Karpas-422 (cell line): ENCODE data around the gene C10orf88. TPM values are rescaled to one million over a fixed set of nuclear protein-coding genes. Genes with fewer than 3 reads are reported as not detected.

Experiments
- DNase-seq: peaks from one replicate; pipeline ENCODE4 v3.0.0-alpha.2; 2015
- H2AFZ ChIP-seq: fragments of 200-600 bp; sonication (generic); 2 replicates; pipeline ENCODE4 v1.6.1; 2014; ENCODE audit warnings: antibody characterized with exemption, low read length, mixed read lengths
- H3K27ac ChIP-seq: fragments of 200-600 bp; sonication (generic); 2 replicates; pipeline ENCODE4 v1.5.1; 2014; ENCODE audit warnings: mild to moderate bottlenecking, low read length, moderate library complexity
- H3K27me3 ChIP-seq: fragments of 200-600 bp; sonication (generic); 2 replicates; pipeline ENCODE4 v1.6.1; 2014; ENCODE audit warnings: low read length, mixed read lengths
- H3K36me3 ChIP-seq: fragments of 200-600 bp; sonication (generic); 2 replicates; pipeline ENCODE4 v1.6.1; 2014; ENCODE audit warnings: low read length, mixed read lengths; ENCODE audit not compliant: insufficient read depth
- H3K4me1 ChIP-seq: fragments of 200-600 bp; sonication (generic); 2 replicates; pipeline ENCODE4 v1.6.1; 2014; ENCODE audit warnings: mild to moderate bottlenecking, low read length, mixed read lengths
- H3K4me2 ChIP-seq: fragments of 200-600 bp; sonication (generic); 2 replicates; pipeline ENCODE4 v1.6.1; 2014; ENCODE audit warnings: low read length, low read depth, mild to moderate bottlenecking; ENCODE audit not compliant: poor library complexity, severe bottlenecking
- H3K4me3 ChIP-seq: fragments of 200-600 bp; sonication (generic); 2 replicates; pipeline ENCODE4 v1.5.1; 2014; ENCODE audit warnings: mild to moderate bottlenecking, antibody characterized with exemption, low read length, mixed read lengths
- H3K79me2 ChIP-seq: fragments of 200-600 bp; sonication (generic); 2 replicates; pipeline ENCODE4 v1.6.1; 2014; ENCODE audit warnings: mild to moderate bottlenecking, low read length, mixed read lengths
- H3K9ac ChIP-seq: fragments of 200-600 bp; sonication (generic); 2 replicates; pipeline ENCODE4 v1.6.0; 2014; ENCODE audit warnings: low read length
- H3K9me2 ChIP-seq: fragments of 200-600 bp; sonication (generic), shearing (Covaris generic); replicated peaks from 2 replicates; pipeline ENCODE4 v1.6.0; 2014; ENCODE audit warnings: mild to moderate bottlenecking, low read length, moderate library complexity; ENCODE audit not compliant: insufficient read depth
- H3K9me3 ChIP-seq: fragments of 300-700, 200-600 bp; sonication (generic); 2 replicates; pipeline ENCODE4 v1.6.1; 2014; ENCODE audit warnings: low read length, mixed read lengths
- H4K20me1 ChIP-seq: fragments of 200-600 bp; sonication (generic); 2 replicates; pipeline ENCODE4 v1.6.1; 2014; ENCODE audit warnings: mild to moderate bottlenecking, antibody characterized with exemption, low read length, low read depth; ENCODE audit not compliant: insufficient read depth
- total RNA-seq: library from RNA; depleted of rRNA; stranded (reverse); fragments of >200 nt; shearing (Covaris generic); gene quantifications from 2 replicates; pipeline ENCODE4 v1.2.3, GENCODE V29; 2014; ENCODE audit warnings: low replicate concordance

C10orf88 gene
- total RNA-seq, 1 experiment from 2014 or later: 18.0 TPM

DNA sequence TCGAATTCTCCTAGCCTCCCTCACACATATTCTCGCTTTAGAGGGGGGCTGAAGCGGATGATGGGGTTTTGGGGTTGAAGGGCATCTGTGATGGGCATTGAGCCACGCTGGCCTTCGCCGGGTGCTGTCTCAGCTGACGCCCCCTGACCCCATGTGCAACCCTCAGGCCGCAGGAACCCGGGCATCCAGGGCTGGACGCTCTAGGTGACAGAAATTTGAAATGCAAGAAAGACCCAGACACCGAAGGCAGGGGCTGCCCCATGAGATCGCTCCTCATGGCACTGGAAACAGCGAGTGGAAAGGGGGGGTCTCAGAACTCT, 664 bp upstream of the C10orf88 start:
- Histone ChIP-seq H3K27me3 (no peaks in the 10 kb centered on the region), H3K36me3 (peaks cover 8% of the 10 kb centered on the region; the same call in 1 of the 2 replicates), H3K4me2 (peak overlapping the region; percentile 77), H3K9me2 (no peaks in the 10 kb centered on the region), H4K20me1 (no peaks in the 10 kb centered on the region), H3K9me3 (no peaks in the 10 kb centered on the region), H2AFZ (peak overlapping the region; percentile 52; the same call in 1 of the 2 replicates), H3K79me2 (peaks cover 34% of the 10 kb centered on the region), H3K9ac (peak overlapping the region; percentile 96), H3K4me3 (peak overlapping the region; percentile 97), H3K27ac (no peak overlapping the region), H3K4me1 (peaks cover 29% of the 10 kb centered on the region)
- DNase-seq: no peak

DNA sequence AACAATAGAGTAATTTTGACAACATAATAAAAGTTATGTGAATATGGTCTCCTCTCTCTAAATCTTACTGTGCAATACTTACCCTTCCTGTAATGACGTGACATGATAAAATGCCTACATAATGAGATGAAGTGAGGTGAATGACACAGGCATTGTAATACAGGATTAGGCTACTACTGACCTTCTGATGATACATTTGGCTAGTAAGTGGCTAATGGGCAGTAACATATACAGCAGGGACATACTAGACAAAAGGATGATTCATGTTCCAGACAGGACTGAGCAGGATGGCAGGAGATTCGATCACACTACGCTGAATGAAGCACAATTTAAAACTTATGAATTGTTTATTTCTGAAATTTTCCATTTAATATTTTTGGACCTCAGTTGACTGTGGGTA, 4.7 kb downstream of the C10orf88 start:
- no peaks in the 10 kb centered on the region for H3K9me2 ChIP-seq
- no peak for DNase-seq
- H3K36me3 ChIP-seq: peaks cover 45% of the 10 kb centered on the region; the same call in 1 of the 2 replicates
- H3K9ac ChIP-seq: no peak overlapping the region
- H3K4me2 ChIP-seq: no peak overlapping the region
- no peaks in the 10 kb centered on the region for H3K9me3 ChIP-seq
- H3K4me3 ChIP-seq: no peak overlapping the region
- no peaks in the 10 kb centered on the region for H3K27me3 ChIP-seq
- H3K27ac ChIP-seq: no peak overlapping the region
- no peaks in the 10 kb centered on the region for H4K20me1 ChIP-seq
- peaks cover 19% of the 10 kb centered on the region for H3K4me1 ChIP-seq
- no peak overlapping the region for H2AFZ ChIP-seq
- H3K79me2 ChIP-seq: peaks cover 40% of the 10 kb centered on the region

DNA sequence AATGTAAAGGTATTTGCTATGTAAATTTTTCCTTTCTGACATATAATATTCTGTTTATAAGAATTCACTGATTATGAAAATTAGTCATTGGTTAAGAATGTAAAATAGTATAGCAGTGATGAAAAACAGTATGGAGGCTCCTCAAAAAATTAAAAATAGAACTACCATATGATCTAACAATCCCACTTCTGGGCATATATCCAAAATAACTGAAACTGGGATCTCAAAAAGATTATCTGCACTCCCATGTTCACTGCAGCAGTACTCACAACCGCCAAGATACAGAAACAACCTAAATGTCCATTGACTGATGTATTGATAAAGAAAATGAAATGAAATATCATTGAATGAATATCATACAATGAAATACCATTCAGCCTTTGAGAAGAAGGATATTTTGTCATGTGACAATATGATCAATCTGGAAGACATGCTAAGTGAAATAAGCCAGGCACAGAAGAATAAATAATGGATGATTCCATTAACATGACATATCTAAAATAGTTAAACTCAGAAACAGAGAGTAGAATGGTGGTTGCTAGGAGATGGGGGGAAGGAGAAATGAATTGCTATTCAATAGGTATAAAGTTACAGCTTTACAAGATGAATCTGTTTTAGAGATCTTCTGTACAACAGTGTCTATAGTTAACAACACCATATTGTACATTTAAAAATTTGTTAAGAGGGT, 14.0 kb downstream of the C10orf88 start:
- H3K36me3 ChIP-seq: peaks cover 57% of the 10 kb centered on the region
- peaks cover 17% of the 10 kb centered on the region for H3K79me2 ChIP-seq
- no peaks in the 10 kb centered on the region for H3K9me2 ChIP-seq
- H3K27ac ChIP-seq: no peak overlapping the region
- no peak overlapping the region for H3K9ac ChIP-seq
- DNase-seq: no peak
- no peaks in the 10 kb centered on the region for H3K4me1 ChIP-seq
- no peaks in the 10 kb centered on the region for H3K9me3 ChIP-seq
- no peak overlapping the region for H3K4me3 ChIP-seq
- no peak overlapping the region for H2AFZ ChIP-seq
- no peak overlapping the region for H3K4me2 ChIP-seq
- no peaks in the 10 kb centered on the region for H3K27me3 ChIP-seq
- H4K20me1 ChIP-seq: no peaks in the 10 kb centered on the region

DNA sequence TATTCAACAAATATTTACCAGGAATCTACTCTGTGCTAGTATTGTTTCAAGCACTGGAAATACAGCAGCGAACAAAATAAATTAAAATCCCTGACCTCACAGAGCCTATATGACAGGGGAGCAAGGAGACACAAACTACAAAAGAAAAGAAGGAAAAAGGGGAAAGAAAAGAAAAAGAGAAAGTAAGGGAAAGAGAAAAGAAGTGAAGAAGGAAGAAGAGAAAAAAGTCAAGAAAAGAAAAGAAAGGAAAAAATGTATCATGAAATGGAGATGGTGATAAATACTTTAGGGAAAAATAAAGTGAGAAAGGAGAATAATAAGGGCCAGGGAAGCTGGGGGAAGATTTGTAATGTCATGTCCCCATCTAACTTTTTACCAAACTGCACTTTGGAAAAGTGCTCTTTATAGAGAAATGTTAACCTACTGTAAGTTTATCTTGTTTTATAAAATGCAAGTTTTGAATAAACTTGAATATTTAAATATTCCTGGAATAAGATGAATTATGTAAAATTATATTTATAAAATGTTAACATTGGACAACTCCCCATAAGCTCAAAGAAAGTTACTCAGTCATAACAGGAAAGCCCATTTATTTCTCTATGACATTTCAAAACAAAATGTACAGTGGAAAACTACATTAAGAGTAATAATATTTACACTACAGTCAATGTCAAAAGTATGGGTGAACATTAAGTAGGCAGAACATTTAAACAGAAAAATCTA, 14.7 kb downstream of the C10orf88 start:
- no peak overlapping the region for H3K9ac ChIP-seq
- H3K27ac ChIP-seq: no peak overlapping the region
- no peak overlapping the region for H2AFZ ChIP-seq
- H4K20me1 ChIP-seq: no peaks in the 10 kb centered on the region
- no peaks in the 10 kb centered on the region for H3K27me3 ChIP-seq
- H3K4me2 ChIP-seq: no peak overlapping the region
- DNase-seq: no peak
- H3K4me1 ChIP-seq: no peaks in the 10 kb centered on the region
- H3K9me2 ChIP-seq: no peaks in the 10 kb centered on the region
- no peak overlapping the region for H3K4me3 ChIP-seq
- no peaks in the 10 kb centered on the region for H3K9me3 ChIP-seq
- peaks cover 53% of the 10 kb centered on the region for H3K36me3 ChIP-seq
- peaks cover 14% of the 10 kb centered on the region for H3K79me2 ChIP-seq

DNA sequence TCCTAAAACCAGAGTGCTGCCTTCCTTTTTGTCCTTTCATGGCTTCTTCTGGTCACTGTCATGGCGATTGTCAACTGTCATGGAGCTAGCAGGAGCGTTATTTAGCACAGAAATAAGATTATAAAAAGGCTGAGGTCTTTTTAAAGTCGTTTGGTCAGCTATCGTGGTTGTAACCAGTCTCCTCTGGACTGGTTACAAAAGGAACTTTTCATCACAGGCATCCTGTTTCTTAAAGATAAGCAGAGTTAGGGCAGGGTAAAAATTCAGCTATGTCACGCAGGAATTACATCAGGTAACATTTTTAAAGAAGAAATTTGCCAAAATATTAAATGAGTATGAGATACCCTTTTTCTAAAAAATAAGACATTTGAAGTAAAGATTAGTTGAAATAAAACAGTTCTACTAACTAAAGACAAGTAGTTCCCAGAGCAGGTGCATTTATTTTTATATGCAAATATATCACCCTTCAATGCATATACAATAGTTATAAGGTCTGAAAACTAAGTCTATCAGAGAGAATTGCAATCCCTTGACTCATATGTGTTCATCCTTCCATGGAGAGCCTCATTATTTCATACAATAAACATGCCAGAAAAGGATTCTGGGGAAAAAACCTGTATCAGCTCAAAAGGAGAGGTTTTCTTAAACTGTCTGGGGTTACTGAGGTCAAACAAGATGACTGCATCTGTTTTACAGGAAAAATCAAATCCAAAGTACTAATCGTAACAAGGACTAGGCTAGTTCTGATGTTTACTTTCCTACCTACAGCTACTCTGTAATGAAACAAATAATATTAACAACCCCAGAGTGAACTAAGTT, 22.7 kb downstream of the C10orf88 start:
- Histone ChIP-seq H3K9ac (no peak overlapping the region), H3K27me3 (no peaks in the 10 kb centered on the region), H4K20me1 (no peaks in the 10 kb centered on the region), H3K9me2 (no peaks in the 10 kb centered on the region), H3K4me2 (no peak overlapping the region), H3K4me3 (no peak overlapping the region), H2AFZ (no peak overlapping the region), H3K27ac (no peak overlapping the region), H3K79me2 (peaks cover 7% of the 10 kb centered on the region; the same call in 1 of the 2 replicates), H3K4me1 (no peaks in the 10 kb centered on the region), H3K36me3 (peaks cover 13% of the 10 kb centered on the region; the same call in 1 of the 2 replicates), H3K9me3 (no peaks in the 10 kb centered on the region)
- no peak for DNase-seq

DNA sequence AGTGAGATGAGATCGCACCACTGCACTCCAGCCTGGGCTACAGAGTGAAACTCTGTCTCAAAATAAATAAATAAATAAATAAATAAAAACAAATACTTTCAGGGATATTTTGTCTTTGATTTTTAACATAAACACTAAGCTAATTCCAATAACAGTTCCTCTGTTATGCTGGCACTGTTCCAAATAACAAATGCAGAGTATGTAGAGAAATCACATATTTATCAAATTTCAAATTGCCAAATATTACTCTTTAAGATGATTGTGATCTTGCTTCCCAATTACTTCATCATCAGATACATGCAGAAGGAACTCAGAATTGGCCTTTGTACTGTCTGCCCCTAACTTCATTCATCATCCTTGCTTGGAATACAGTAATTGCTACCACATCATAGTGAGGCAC, 23.9 kb downstream of the C10orf88 start:
- H2AFZ ChIP-seq: no peak overlapping the region
- no peaks in the 10 kb centered on the region for H3K9me2 ChIP-seq
- no peak overlapping the region for H3K27ac ChIP-seq
- H3K4me1 ChIP-seq: no peaks in the 10 kb centered on the region
- DNase-seq: no peak
- no peaks in the 10 kb centered on the region for H3K27me3 ChIP-seq
- peaks cover 8% of the 10 kb centered on the region; the same call in 1 of the 2 replicates for H3K36me3 ChIP-seq
- no peak overlapping the region for H3K4me3 ChIP-seq
- H3K79me2 ChIP-seq: peaks cover 7% of the 10 kb centered on the region; the same call in 1 of the 2 replicates
- no peaks in the 10 kb centered on the region for H3K9me3 ChIP-seq
- H3K9ac ChIP-seq: no peak overlapping the region
- no peak overlapping the region for H3K4me2 ChIP-seq
- no peaks in the 10 kb centered on the region for H4K20me1 ChIP-seq

DNA sequence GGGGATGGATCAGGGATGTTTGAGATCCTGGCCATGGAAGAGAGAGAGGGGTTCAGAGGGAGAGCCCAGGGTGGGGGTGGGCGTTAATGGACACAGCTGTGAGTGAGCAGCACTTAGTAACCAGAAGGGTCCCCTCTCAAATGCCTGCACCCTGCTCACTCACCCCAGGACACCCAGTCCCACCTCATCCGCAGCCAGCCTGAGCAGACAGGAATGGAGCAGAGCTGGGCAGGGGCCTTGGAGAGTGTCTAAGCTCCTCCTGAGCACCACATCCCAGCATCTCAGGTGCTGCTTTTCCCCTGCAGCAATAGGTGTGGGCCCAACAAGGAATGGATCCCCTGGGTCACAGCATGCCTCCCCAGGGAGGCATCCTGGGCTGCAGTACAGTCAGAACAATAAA, 38.3 kb downstream of the C10orf88 start:
- H3K9me2 ChIP-seq: no peaks in the 10 kb centered on the region

DNA sequence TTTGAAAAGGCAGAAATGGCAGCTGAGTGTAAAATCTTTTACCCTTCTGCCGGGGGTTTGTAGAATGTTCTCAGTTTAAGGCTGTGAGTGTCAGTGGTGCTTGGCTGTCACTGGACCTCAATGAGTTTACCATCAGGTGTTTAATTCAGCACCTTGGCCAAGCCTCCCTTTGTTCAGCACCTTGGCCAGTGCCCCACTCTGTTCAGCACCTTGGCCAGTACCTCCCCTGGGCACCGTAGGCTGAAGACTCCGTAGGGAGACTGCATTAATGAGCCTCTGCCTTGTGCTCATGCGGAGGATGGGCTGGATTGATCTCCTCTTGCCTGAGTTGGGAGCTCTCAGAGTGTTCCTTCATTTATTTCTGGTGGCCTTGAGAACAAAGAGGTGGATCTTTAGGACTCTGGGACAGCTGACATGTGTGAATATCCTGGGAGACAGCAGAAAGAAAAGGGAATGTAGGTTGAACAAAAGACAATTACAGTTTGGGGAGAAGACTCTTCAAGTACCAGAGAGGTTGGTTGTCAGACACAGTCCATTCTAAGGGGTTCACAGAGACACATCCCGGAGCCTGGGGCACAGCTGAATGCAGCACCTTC, 42.0 kb downstream of the C10orf88 start:
- Histone ChIP-seq H3K9me2 (no peaks in the 10 kb centered on the region), H3K4me3 (no peak overlapping the region), H3K4me1 (no peaks in the 10 kb centered on the region), H3K4me2 (no peak overlapping the region), H3K27ac (no peak overlapping the region), H3K79me2 (no peaks in the 10 kb centered on the region), H3K27me3 (no peaks in the 10 kb centered on the region), H3K9me3 (no peaks in the 10 kb centered on the region), H3K36me3 (no peaks in the 10 kb centered on the region), H4K20me1 (no peaks in the 10 kb centered on the region), H2AFZ (no peak overlapping the region), H3K9ac (no peak overlapping the region)
- peak; percentile 74 for DNase-seq

More for the DNA sequence above, 38.3 kb downstream of the C10orf88 start:
- H3K4me1 ChIP-seq: no peaks in the 10 kb centered on the region
- no peak overlapping the region for H3K4me2 ChIP-seq
- no peak overlapping the region for H3K9ac ChIP-seq
- no peak overlapping the region for H3K4me3 ChIP-seq
- H4K20me1 ChIP-seq: no peaks in the 10 kb centered on the region
- H3K9me3 ChIP-seq: no peaks in the 10 kb centered on the region
- H3K27me3 ChIP-seq: no peaks in the 10 kb centered on the region
- H2AFZ ChIP-seq: no peak overlapping the region
- H3K36me3 ChIP-seq: no peaks in the 10 kb centered on the region
- no peaks in the 10 kb centered on the region for H3K79me2 ChIP-seq
- no peak for DNase-seq
- H3K27ac ChIP-seq: no peak overlapping the region
